GM12878 (cell line): Measurements from ENCODE around the gene SFN. TPM values are rescaled to one million over a fixed set of nuclear protein-coding genes. Genes with fewer than 3 reads are reported as not detected.

Experiments used
- ATAC-seq: fragments of 200-7000 bp; cut with Tn5 transposase; 3 replicates; pipeline ENCODE4 v1.9.1; 2020; ENCODE audit warnings: mild to moderate bottlenecking, moderate library complexity
- BruUV-seq: library from RNA; stranded (reverse); fragments of 400-500 nt; replicated peaks from 2 replicates; lab custom pipeline; 2021; lab: Mats Ljungman, UMichigan
- CTCF ChIA-PET: fragments of 300-600 bp; sonication (Branson Sonifier 250); formaldehyde crosslinking; extraction: SDS; loops from one replicate; lab custom pipeline; 2021; ENCODE audit warnings: inconsistent platforms; lab: Yijun Ruan, JAX
- POLR2A ChIA-PET: fragments of 350-600 bp; formaldehyde crosslinking; extraction: SDS; loops from one replicate; lab custom pipeline; 2021; ENCODE audit warnings: inconsistent platforms; lab: Charles Lee
- RAD21 ChIA-PET: fragments of 300-600 bp; sonication (Branson Sonifier 250); formaldehyde crosslinking; loops from one replicate; lab custom pipeline; 2023; ENCODE audit warnings: antibody characterized with exemption; ENCODE audit not compliant: unreplicated experiment; lab: Charles Lee
- SMC1A ChIA-PET: fragments of 300-600 bp; sonication (Branson Sonifier 250); formaldehyde crosslinking; loops from one replicate; lab custom pipeline; 2023; ENCODE audit not compliant: unreplicated experiment, uncharacterized antibody; lab: Charles Lee
- DNase-seq: peaks from one replicate; pipeline ENCODE4 v3.0.0-alpha.2; 2011; ENCODE audit warnings: low read depth, low spot score
- FAIRE-seq: peaks from 3 replicates; lab custom pipeline; 2011; peaks lifted over from hg19 to GRCh38; lab: Jason Lieb, UNC
- H2AFZ ChIP-seq: 2 replicates; pipeline ENCODE4 v1.6.0; 2011; ENCODE audit warnings: low read depth, low read length, control low read depth; ENCODE audit not compliant: control insufficient read depth
- H3K27ac ChIP-seq: 2 replicates; pipeline ENCODE4 v1.5.1; 2011; ENCODE audit warnings: control low read depth; ENCODE audit not compliant: control insufficient read depth, insufficient read depth
- H3K27me3 ChIP-seq, 2 experiments: replicated peaks in 1 of 2; 2 replicates each; pipeline versions ENCODE4 v1.6.0 to v1.6.1; 2011; ENCODE audit warnings: low read length in 1 of 2; ENCODE audit not compliant: control insufficient read depth in 2 of 2, insufficient read depth in 2 of 2
- H3K36me3 ChIP-seq, 2 experiments: 2 replicates each; pipeline ENCODE4 v1.5.1; 2011; ENCODE audit warnings: low read length in 1 of 2; ENCODE audit not compliant: control insufficient read depth in 2 of 2, insufficient read depth in 2 of 2
- H3K4me1 ChIP-seq: 2 replicates; pipeline ENCODE4 v1.6.1; 2011; ENCODE audit warnings: mild to moderate bottlenecking, low read length, moderate library complexity, mixed read lengths; ENCODE audit not compliant: control insufficient read depth, insufficient read depth
- H3K4me2 ChIP-seq: 2 replicates; pipeline ENCODE4 v1.6.0; 2011; ENCODE audit warnings: control low read depth; ENCODE audit not compliant: control insufficient read depth, insufficient read depth
- H3K4me3 ChIP-seq: fragments of 200-600 bp; sonication (generic); 2 replicates; pipeline ENCODE4 v1.5.1; 2016
- H3K79me2 ChIP-seq: 2 replicates; pipeline ENCODE4 v1.6.0; 2011; ENCODE audit warnings: low read length; ENCODE audit not compliant: control insufficient read depth, insufficient read depth
- H3K9ac ChIP-seq: 2 replicates; pipeline ENCODE4 v1.8.0; 2011; ENCODE audit warnings: low read length, control low read depth, mixed read lengths; ENCODE audit not compliant: control insufficient read depth, insufficient read depth
- H3K9me3 ChIP-seq: replicated peaks from 3 replicates; pipeline ENCODE4 v1.5.1; 2011; ENCODE audit warnings: mild to moderate bottlenecking, low read length; ENCODE audit not compliant: control insufficient read depth, insufficient read depth
- H4K20me1 ChIP-seq: 2 replicates; pipeline ENCODE4 v1.6.0; 2011; ENCODE audit not compliant: control insufficient read depth, insufficient read depth
- CREM ChIP-seq: IDR thresholded peaks from 2 replicates; pipeline ENCODE4 v1.6.1; 2014; ENCODE audit warnings: antibody characterized with exemption, low read depth
- HDGF ChIP-seq: fragments of 450-650 bp; IDR thresholded peaks from 2 replicates; pipeline ENCODE4 v1.6.1; 2016; ENCODE audit warnings: antibody characterized with exemption
- MLLT1 ChIP-seq: fragments of 450-650 bp; IDR thresholded peaks from 2 replicates; pipeline ENCODE4 v1.6.1; 2016; ENCODE audit warnings: mild to moderate bottlenecking
- WGBS: methylation state at CpG from one replicate; pipeline ENCODE4 v1.1.6; 2016; ENCODE audit warnings: low lambda C conversion rate; ENCODE audit not compliant: insufficient replicate concordance, insufficient coverage; ENCODE audit errors: missing lambda C conversion rate; 5-methylcytosine and 5-hydroxymethylcytosine counted together
- in situ Hi-C: fragments of 300-500 bp; cut with MboI; formaldehyde crosslinking; loops from 9 replicates; pipeline ENCODE4 v1.14.3; 2018; ENCODE audit warnings: mixed read lengths
- intact Hi-C: fragments of 100-400 bp; cut with micrococcal nuclease; formaldehyde crosslinking; loops from one replicate; pipeline ENCODE4 v1.14.2; 2022; ENCODE audit not compliant: unreplicated experiment
- polyA plus RNA-seq, 11 experiments: library from polyadenylated mRNA; depleted of rRNA in 4 of 11; unstranded in 6 of 11; stranded (reverse) in 5 of 11; fragments of >200 nt; fragmentation: Nextera tagmentation in 4 of 11; fragmentation: Illumina TruSeq in 1 of 11; extraction: Ambion mirVana in 4 of 11; extraction: Trizol in 1 of 11; gene quantifications; 1 replicate in 1 of 11; 2 replicates in 10 of 11; pipeline versions ENCODE4 v1.2.1 to v1.2.3, GENCODE V29; 2011 to 2016; ENCODE audit warnings: inconsistent platforms in 2 of 11, missing spikeins in 2 of 11, low read depth in 1 of 11
- total RNA-seq, 4 experiments: library from RNA; depleted of rRNA in 3 of 4; stranded (reverse); fragments of >200 nt in 3 of 4; fragmentation: Illumina TruSeq in 1 of 4; extraction: Trizol in 1 of 4; gene quantifications; 2 replicates each; pipeline versions ENCODE4 v1.2.1 to v1.2.3, GENCODE V29; 2013 to 2021

The SFN gene
- total and polyA plus RNA-seq, 10 of the 15 experiments (the other 5 are each of a cell fraction or from before 2014, with no cell fraction given): 0.19 to 2.9 (median 1.0) TPM

DNA sequence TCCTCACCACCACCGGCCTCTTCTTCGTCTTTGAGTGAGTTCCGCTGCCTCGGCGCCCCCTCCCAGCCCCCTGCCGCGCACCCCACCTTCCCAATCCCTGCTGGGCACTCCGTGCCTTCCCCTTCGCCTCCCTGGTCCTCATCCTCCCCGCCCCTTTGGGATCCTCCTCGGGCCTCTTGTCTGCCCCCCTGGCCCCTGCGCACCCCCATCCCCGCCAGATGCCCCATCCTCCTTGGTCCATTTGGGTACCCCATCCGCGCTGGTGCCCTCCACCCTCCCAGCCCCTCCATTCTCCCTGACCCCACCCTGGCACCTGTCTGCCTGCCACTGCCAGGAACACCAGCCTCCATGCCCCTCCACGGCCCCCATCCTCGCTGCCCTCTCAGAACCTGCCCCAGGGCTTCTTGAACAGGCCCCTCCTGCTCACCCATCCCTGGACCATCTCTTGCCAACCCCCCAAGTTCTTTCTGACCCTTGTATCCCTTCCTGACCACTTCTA, 35.8 kb upstream of the SFN start:
- no TSS peak for BruUV-seq
- SMC1A ChIA-PET: interaction anchor here (2.2 to 3.9 kb wide), 2 partner anchors 12 to 16 kb away, joined by 16 to 35 read pairs; no protein-coding TSS in a partner anchor
- H4K20me1 ChIP-seq: no peaks in the 10 kb centered on the region
- H3K9ac ChIP-seq: peak overlapping the region; percentile 82
- TF ChIP-seq HDGF (0 out of 2 replicates have a peak, but pooled peaks have one; percentile 27), MLLT1 (0 out of 2 replicates have a peak, but pooled peaks have one; percentile 31), CREM (no peak)
- CTCF ChIA-PET: interaction anchor here (7.3 kb wide), 1 partner anchor 17 kb away, joined by 117 read pairs; no protein-coding TSS in a partner anchor
- FAIRE-seq (no peak), ATAC-seq (no peak), DNase-seq (no peak)
- no peaks in the 10 kb centered on the region for H3K9me3 ChIP-seq
- H3K36me3 ChIP-seq: peaks cover 2 to 4% of the 10 kb centered on the region in 2 experiments; a peak in 3 of 4 replicates
- intact Hi-C loops: loop anchor here (5.0 kb wide), 1 partner anchor 40 kb away; no protein-coding TSS in a partner anchor
- WGBS: 0% methylated on average over 8 of the region's 17 CpGs
- H3K4me2 ChIP-seq: peak overlapping the region; percentile 99
- peak overlapping the region; percentile 59 for H3K27ac ChIP-seq
- RAD21 ChIA-PET: interaction anchor here (1.8 to 2.1 kb wide), 2 partner anchors 11 to 37 kb away, joined by 3 to 13 read pairs; no protein-coding TSS in a partner anchor
- in situ Hi-C loops: loop anchor here (5.0 kb wide), 1 partner anchor 50 kb away; no protein-coding TSS in a partner anchor
- no peaks in the 10 kb centered on the region for H3K27me3 ChIP-seq
- POLR2A ChIA-PET: interaction anchor here (2.4 kb wide), 1 partner anchor 11 kb away, joined by 16 read pairs; no protein-coding TSS in a partner anchor
- peaks cover 56% of the 10 kb centered on the region for H3K79me2 ChIP-seq
- H3K4me1 ChIP-seq: peaks cover 18% of the 10 kb centered on the region
- H2AFZ ChIP-seq: no peak overlapping the region
- H3K4me3 ChIP-seq: peak overlapping the region; percentile 86
